ENCODE results near the gene GLOD4. TPM values are rescaled to one million over a fixed set of nuclear protein-coding genes. Genes with fewer than 3 reads are reported as not detected.

Gene GLOD4
- total RNA-seq, 1 donor from 2014 or later: 63.2 TPM

- no peak for DNase-seq
- ATAC-seq: no peak
- intact Hi-C loops (cut with DNase I): no loop called here
These were observed 18.6 kb upstream of the GLOD4 start for GRCh38 chr17:800446-801242.

GRCh38 chr17:799261-799660 is 17.2 kb upstream of the GLOD4 start:
- ATAC-seq: no peak
- Histone ChIP-seq H3K36me3 (peaks cover 26% of the 10 kb centered on the region), H3K9me3 (no peaks in the 10 kb centered on the region), H3K4me1 (peaks cover 14% of the 10 kb centered on the region), H3K27ac (no peak overlapping the region), H3K4me3 (no peak overlapping the region), H3K27me3 (ENCODE audit: low read depth) (no peaks in the 10 kb centered on the region)
- intact Hi-C loops (cut with DNase I): no loop called here
- no peak for TF ChIP-seq CTCF (IDR thresholded peaks at IDR 0.05)
- no peak for DNase-seq

More at GRCh38 chr17:800446-801242, 18.6 kb upstream of the GLOD4 start:
- peaks cover 35% of the 10 kb centered on the region for H3K36me3 ChIP-seq
- no peak overlapping the region for H3K27ac ChIP-seq
- H3K4me1 ChIP-seq: no peaks in the 10 kb centered on the region
- no peak overlapping the region for H3K4me3 ChIP-seq
- TF ChIP-seq CTCF (IDR thresholded peaks at IDR 0.05): no peak
- H3K9me3 ChIP-seq: no peaks in the 10 kb centered on the region
- no peaks in the 10 kb centered on the region for H3K27me3 ChIP-seq (ENCODE audit: low read depth)

- H3K27me3 ChIP-seq (ENCODE audit: low read depth): no peaks in the 10 kb centered on the region
- H3K4me3 ChIP-seq: no peak overlapping the region
- intact Hi-C loops (cut with DNase I): no loop called here
- peaks cover 14% of the 10 kb centered on the region for H3K4me1 ChIP-seq
- TF ChIP-seq CTCF (IDR thresholded peaks at IDR 0.05): no peak
- H3K9me3 ChIP-seq: no peaks in the 10 kb centered on the region
- no peak for ATAC-seq
- no peak for DNase-seq
- no peak overlapping the region for H3K27ac ChIP-seq
- peaks cover 19% of the 10 kb centered on the region for H3K36me3 ChIP-seq
These were observed 16.2 kb upstream of the GLOD4 start for GRCh38 chr17:798246-798645.

- Histone ChIP-seq H3K4me3 (no peak overlapping the region), H3K27ac (no peak overlapping the region), H3K36me3 (peaks cover 14% of the 10 kb centered on the region), H3K4me1 (peaks cover 14% of the 10 kb centered on the region), H3K27me3 (ENCODE audit: low read depth) (no peaks in the 10 kb centered on the region), H3K9me3 (no peaks in the 10 kb centered on the region)
- TF ChIP-seq CTCF (IDR thresholded peaks at IDR 0.05): no peak
- ATAC-seq (peak; percentile 8 to 14), DNase-seq (no peak)
- intact Hi-C loops (cut with DNase I): no loop called here
These were observed 15.3 kb upstream of the GLOD4 start for GRCh38 chr17:797236-797840.

- intact Hi-C loops (cut with DNase I): no loop called here
- H3K9me3 ChIP-seq: no peaks in the 10 kb centered on the region
- H3K36me3 ChIP-seq: peaks cover 19% of the 10 kb centered on the region
- H3K4me1 ChIP-seq: peaks cover 14% of the 10 kb centered on the region
- no peak overlapping the region for H3K4me3 ChIP-seq
- TF ChIP-seq CTCF (IDR thresholded peaks at IDR 0.05): no peak
- ATAC-seq (peak in 1 of 2 donors; percentile 31), DNase-seq (no peak)
- H3K27me3 ChIP-seq (ENCODE audit: low read depth): no peaks in the 10 kb centered on the region
- no peak overlapping the region for H3K27ac ChIP-seq
These were observed 14.5 kb upstream of the GLOD4 start for GRCh38 chr17:796609-797008.

Data from lower lobe of right lung (tissue), 2 donors.